K562 (cell line): ENCODE data around the gene XPOT. TPM values are rescaled to one million over a fixed set of nuclear protein-coding genes. Genes with fewer than 3 reads are reported as not detected.
A peak's percentile ranks its signal among the peaks of the same experiment; 100 is the strongest.

Experiments
- ATF3 ChIP-seq, 2 experiments: fragments of 450-650 bp in 1 of 2; sonication (generic) in 1 of 2; formaldehyde crosslinking in 1 of 2; IDR thresholded peaks in 1 of 2; conservative IDR thresholded peaks in 1 of 2; 2 replicates each; pipeline versions ENCODE4 v1.6.1 to v1.8.1; 2016 to 2023; ENCODE audit warnings: mild to moderate bottlenecking in 2 of 2, moderate library complexity in 2 of 2, inconsistent platforms in 1 of 2, missing genetic modification reagents in 1 of 2
- ATF7 ChIP-seq: fragments of 450-650 bp; IDR thresholded peaks from 2 replicates; pipeline ENCODE4 v1.7.1; 2014; ENCODE audit warnings: mild to moderate bottlenecking, moderate library complexity
- JUND ChIP-seq, 2 experiments: IDR thresholded peaks; 2 replicates in 1 of 2; 3 replicates in 1 of 2; pipeline ENCODE4 v1.6.1; 2011; ENCODE audit warnings: borderline replicate concordance in 2 of 2, low read depth in 2 of 2, low read length in 2 of 2, improper control_type of control experiment in 1 of 2, missing biosample characterization in 1 of 2, missing genetic modification characterization in 1 of 2, missing genetic modification reagents in 1 of 2
- MAFK ChIP-seq: IDR thresholded peaks from 2 replicates; pipeline ENCODE4 v1.6.1; 2011; ENCODE audit warnings: low read length, improper control_type of control experiment
- MBD2 ChIP-seq: sonication (generic); IDR thresholded peaks from 2 replicates; pipeline ENCODE4 v1.6.1; 2016; ENCODE audit warnings: low read depth, borderline replicate concordance
- NCOA2 ChIP-seq, 2 experiments: fragments of 450-650 bp; IDR thresholded peaks; 2 replicates each; pipeline ENCODE4 v1.6.1; 2018; ENCODE audit warnings: mild to moderate bottlenecking in 2 of 2, moderate library complexity in 1 of 2; ENCODE audit not compliant: partially characterized antibody in 2 of 2
- NKRF ChIP-seq: fragments of 450-650 bp; IDR thresholded peaks from 2 replicates; pipeline ENCODE4 v1.6.1; 2016; ENCODE audit warnings: borderline replicate concordance
- RBBP5 ChIP-seq: fragments of 200-600 bp; sonication (generic); IDR thresholded peaks from 2 replicates; pipeline ENCODE4 v1.6.1; 2012; ENCODE audit warnings: borderline replicate concordance, mild to moderate bottlenecking, low read length, control low read depth, inconsistent platforms; ENCODE audit not compliant: insufficient read depth, poor library complexity, severe bottlenecking
- SMARCC2 ChIP-seq: fragments of 450-650 bp; IDR thresholded peaks from 2 replicates; pipeline ENCODE4 v1.6.1; 2017; ENCODE audit warnings: antibody characterized with exemption, moderate library complexity, mild to moderate bottlenecking, low read depth
- TBP ChIP-seq: optimal IDR thresholded peaks from 2 replicates; pipeline ENCODE3; 2011; ENCODE audit warnings: low read depth, low read length, improper control_type of control experiment
- TRIM24 ChIP-seq, 2 experiments: fragments of 450-650 bp; IDR thresholded peaks; 2 replicates each; pipeline ENCODE4 v1.6.1; 2016
- ZNF592 ChIP-seq: fragments of 450-650 bp; IDR thresholded peaks from 2 replicates; pipeline ENCODE4 v1.6.1; 2017; ENCODE audit warnings: antibody characterized with exemption, mild to moderate bottlenecking
- polyA plus RNA-seq, 8 experiments: library from polyadenylated mRNA; depleted of rRNA in 4 of 8; stranded (reverse) in 5 of 8; unstranded in 3 of 8; fragments of >200 nt; fragmentation: Nextera tagmentation in 2 of 8; fragmentation: Illumina TruSeq in 1 of 8; extraction: Ambion mirVana in 2 of 8; extraction: Trizol in 1 of 8; gene quantifications; 2 replicates each; pipeline versions ENCODE4 v1.2.1 to v1.2.3, GENCODE V29; 2011 to 2014; ENCODE audit warnings: inconsistent platforms in 1 of 8, missing spikeins in 1 of 8
- total RNA-seq, 7 experiments: library from RNA; depleted of rRNA in 6 of 7; stranded (reverse); fragments of >200 nt in 6 of 7; fragmentation: Illumina TruSeq in 2 of 7; extraction: Trizol in 2 of 7; gene quantifications; 2 replicates each; pipeline versions ENCODE4 v1.2.1 to v1.2.3, GENCODE V29; 2011 to 2021; ENCODE audit warnings: low replicate concordance in 1 of 7
- TF ChIP-seq, protein P1 (sequence below): fragments of 450-650 bp; IDR thresholded peaks from 2 replicates; pipeline ENCODE4 v1.6.1; 2016
- TF ChIP-seq, protein P2 (sequence below): IDR thresholded peaks from 2 replicates; pipeline ENCODE4 v1.6.1; 2012; ENCODE audit warnings: low read depth, low read length, improper control_type of control experiment, borderline replicate concordance

Gene XPOT
- total and polyA plus RNA-seq, 9 of the 15 experiments (the other 6 are each of a cell fraction or from before 2014, with no cell fraction given): 26.2 to 192 (median 102) TPM

DNA sequence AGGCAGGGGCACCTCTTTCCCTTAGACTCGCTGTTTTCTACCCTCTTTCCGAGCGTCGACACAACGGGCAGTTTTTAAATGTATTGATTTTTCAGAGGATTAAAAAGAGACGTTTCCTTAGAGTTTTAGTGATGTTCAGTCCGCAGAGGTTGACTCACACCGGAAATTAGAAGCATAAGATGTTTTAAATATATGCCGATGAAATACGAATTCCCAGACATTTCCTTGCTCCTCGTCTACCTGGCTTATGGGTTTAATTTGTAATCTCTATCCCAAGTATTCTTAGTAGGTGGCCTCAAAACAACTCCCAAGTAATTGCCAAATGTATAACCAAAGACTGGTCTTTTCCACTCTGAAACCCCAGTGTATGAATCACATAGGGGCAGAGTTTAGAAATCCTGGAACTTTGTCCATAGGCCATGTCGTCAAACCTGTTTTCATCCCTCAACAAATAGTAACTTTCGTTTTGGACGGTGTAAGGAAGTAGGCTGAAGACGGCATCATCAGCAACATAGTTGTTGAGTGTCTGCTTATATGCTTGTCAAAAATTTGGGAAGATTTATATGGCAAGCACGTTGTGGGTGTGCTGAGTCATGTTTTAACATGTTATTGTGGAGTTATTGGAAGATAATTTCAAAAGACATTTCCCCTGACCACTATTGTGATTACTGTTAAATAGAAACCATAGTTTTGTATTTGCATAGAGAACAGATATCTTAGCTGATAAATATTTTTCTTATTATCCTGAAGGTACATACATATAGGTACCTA is 48.6 kb downstream of the XPOT start (continued):
- TF ChIP-seq ZNF592 (peak; percentile 46; the same call in 1 of the 2 replicates), SMARCC2 (peak; percentile 53; the same call in 1 of the 2 replicates), NCOA2 (IDR thresholded peaks at IDR 0.05; ENCODE audit: partially characterized antibody in 2 of 2) (peak in 1 of 2 experiments; percentile 15), MAFK (peak; percentile 87), TRIM24 (IDR thresholded peaks at IDR 0.05) (peak; percentile 7 to 28; a peak in 1 of 4 replicates), ATF7 (peak; percentile 49; the same call in 1 of the 2 replicates), TBP (peak; percentile 56), RBBP5 (peak; percentile 25), NKRF (peak; percentile 42; the same call in 1 of the 2 replicates), MBD2 (0 out of 2 replicates have a peak, but pooled peaks have one; percentile 42), ATF3 (IDR thresholded peaks at IDR 0.05) (peak; percentile 62), ATF3 (CRISPR knock-in tag; conservative IDR thresholded peaks at IDR 0.05) (no peak), JUND (IDR thresholded peaks at IDR 0.05; ENCODE audit: borderline replicate concordance, low read depth, low read length) (peak; percentile 55), JUND (tag; IDR thresholded peaks at IDR 0.05; ENCODE audit: borderline replicate concordance, low read depth, low read length) (peak; percentile 37; the same call in 1 of the 3 replicates)
- TF ChIP-seq, protein P1, sequence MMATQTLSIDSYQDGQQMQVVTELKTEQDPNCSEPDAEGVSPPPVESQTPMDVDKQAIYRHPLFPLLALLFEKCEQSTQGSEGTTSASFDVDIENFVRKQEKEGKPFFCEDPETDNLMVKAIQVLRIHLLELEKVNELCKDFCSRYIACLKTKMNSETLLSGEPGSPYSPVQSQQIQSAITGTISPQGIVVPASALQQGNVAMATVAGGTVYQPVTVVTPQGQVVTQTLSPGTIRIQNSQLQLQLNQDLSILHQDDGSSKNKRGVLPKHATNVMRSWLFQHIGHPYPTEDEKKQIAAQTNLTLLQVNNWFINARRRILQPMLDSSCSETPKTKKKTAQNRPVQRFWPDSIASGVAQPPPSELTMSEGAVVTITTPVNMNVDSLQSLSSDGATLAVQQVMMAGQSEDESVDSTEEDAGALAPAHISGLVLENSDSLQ: peak; percentile 89
- TF ChIP-seq, protein P2, sequence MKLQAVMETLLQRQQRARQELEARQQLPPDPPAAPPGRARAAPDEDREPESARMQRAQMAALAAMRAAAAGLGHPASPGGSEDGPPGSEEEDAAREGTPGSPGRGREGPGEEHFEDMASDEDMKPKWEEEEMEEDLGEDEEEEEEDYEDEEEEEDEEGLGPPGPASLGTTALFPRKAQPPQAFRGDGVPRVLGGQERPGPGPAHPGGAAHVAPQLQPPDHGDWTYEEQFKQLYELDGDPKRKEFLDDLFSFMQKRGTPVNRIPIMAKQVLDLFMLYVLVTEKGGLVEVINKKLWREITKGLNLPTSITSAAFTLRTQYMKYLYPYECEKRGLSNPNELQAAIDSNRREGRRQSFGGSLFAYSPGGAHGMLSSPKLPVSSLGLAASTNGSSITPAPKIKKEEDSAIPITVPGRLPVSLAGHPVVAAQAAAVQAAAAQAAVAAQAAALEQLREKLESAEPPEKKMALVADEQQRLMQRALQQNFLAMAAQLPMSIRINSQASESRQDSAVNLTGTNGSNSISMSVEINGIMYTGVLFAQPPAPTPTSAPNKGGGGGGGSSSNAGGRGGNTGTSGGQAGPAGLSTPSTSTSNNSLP: peak; percentile 37; the same call in 1 of the 2 replicates
